Measurements from ENCODE around the gene SGCA.

SGCA gene

GRCh38 chr17:50165867-50166517 is at the start of gene SGCA:
Gene SGCA, plus strand, starts transcription at chr17:50166005. Its CDS starts 36 bp downstream, at chr17:50166041.
- DNase-seq: no peak

GRCh38 chr17:50117202-50118051 is 48.4 kb upstream of the SGCA start:
- peak; percentile 66 for DNase-seq

- no peak for DNase-seq
Measured at GRCh38 chr17:50118076-50118827, 47.6 kb upstream of the SGCA start.

- DNase-seq: no peak
Measured at GRCh38 chr17:50118828-50119218, 47.0 kb upstream of the SGCA start.

- no peak for DNase-seq
Measured at GRCh38 chr17:50120475-50121253, 45.1 kb upstream of the SGCA start.

- DNase-seq: no peak
Measured at GRCh38 chr17:50122945-50123344, 42.9 kb upstream of the SGCA start.

GRCh38 chr17:50123649-50124349 is 42.0 kb upstream of the SGCA start:
- no peak for DNase-seq

GRCh38 chr17:50125420-50125997 is 40.3 kb upstream of the SGCA start:
- DNase-seq: no peak

- DNase-seq: no peak
Measured at GRCh38 chr17:50127697-50128361, 38.0 kb upstream of the SGCA start.

GRCh38 chr17:50128441-50129352 is 37.1 kb upstream of the SGCA start:
- DNase-seq: no peak

- no peak for DNase-seq
Measured at GRCh38 chr17:50129353-50129727, 36.5 kb upstream of the SGCA start.

GRCh38 chr17:50129728-50130558 is 35.9 kb upstream of the SGCA start, which contains the start of gene SAMD14:
Gene SAMD14, minus strand, starts transcription at chr17:50130160. Its CDS starts 5,201 bp downstream, at chr17:50124959.
- DNase-seq: peak; percentile 46

GRCh38 chr17:50130559-50131305 is 35.1 kb upstream of the SGCA start:
- no peak for DNase-seq

- DNase-seq: no peak
Measured at GRCh38 chr17:50132104-50132794, 33.6 kb upstream of the SGCA start.

- DNase-seq: no peak
Measured at GRCh38 chr17:50133028-50133768, 32.6 kb upstream of the SGCA start.

- DNase-seq: no peak
Measured at GRCh38 chr17:50133769-50134099, 32.1 kb upstream of the SGCA start.

Measured in activated CD8-positive, alpha-beta memory T cell treated with anti-CD3 and anti-CD28 coated beads, Interleukin-2, amount 50 U/mL, for 4 hours (primary cell).